GM23338 (cell line): ENCODE results near the gene PYGO2. TPM values are rescaled to one million over a fixed set of nuclear protein-coding genes. Genes with fewer than 3 reads are reported as not detected.

Experiments
- ATAC-seq: fragments of 200-7000 bp; cut with Tn5 transposase; 3 replicates; pipeline ENCODE4 v1.9.1; 2020
- DNase-seq: peaks from one replicate; pipeline ENCODE4 v3.0.0-alpha.2; 2015; ENCODE audit warnings: low spot score
- H2AFZ ChIP-seq: fragments of 200-600 bp; sonication (generic); 2 replicates; pipeline ENCODE4 v1.8.0; 2016; ENCODE audit warnings: antibody characterized with exemption, mild to moderate bottlenecking, moderate library complexity
- H3F3A ChIP-seq: fragments of 200-600 bp; sonication (generic); replicated peaks from 2 replicates; pipeline ENCODE4 v1.8.0; 2017; ENCODE audit warnings: antibody characterized with exemption, mixed run types, low read depth
- H3K27ac ChIP-seq: fragments of 200-600 bp; sonication (generic); 2 replicates; pipeline ENCODE4 v1.6.1; 2016; ENCODE audit warnings: low read depth
- H3K27me3 ChIP-seq: fragments of 200-600 bp; sonication (generic); 2 replicates; pipeline ENCODE4 v1.8.0; 2016; ENCODE audit warnings: mild to moderate bottlenecking, mixed run types, moderate library complexity; ENCODE audit not compliant: insufficient read depth
- H3K36me3 ChIP-seq: fragments of 200-600 bp; sonication (generic); 2 replicates; pipeline ENCODE4 v1.8.0; 2016; ENCODE audit warnings: mild to moderate bottlenecking; ENCODE audit not compliant: insufficient read depth
- H3K4me1 ChIP-seq: fragments of 200-600 bp; sonication (generic); 2 replicates; pipeline ENCODE4 v1.8.0; 2016; ENCODE audit warnings: mild to moderate bottlenecking, moderate library complexity; ENCODE audit not compliant: insufficient read depth
- H3K4me2 ChIP-seq: fragments of 200-600 bp; sonication (generic); 2 replicates; pipeline ENCODE4 v1.7.1; 2017; ENCODE audit warnings: mixed run types
- H3K4me3 ChIP-seq: fragments of 200-600 bp; sonication (generic); 2 replicates; pipeline ENCODE4 v1.6.1; 2016; ENCODE audit warnings: mixed run types
- H3K79me2 ChIP-seq: fragments of 200-600 bp; sonication (generic); replicated peaks from 2 replicates; pipeline ENCODE4 v1.8.0; 2017; ENCODE audit warnings: mild to moderate bottlenecking; ENCODE audit not compliant: insufficient read depth
- H3K9me2 ChIP-seq: fragments of 200-600 bp; sonication (generic); 2 replicates; pipeline ENCODE4 v1.8.0; 2017; ENCODE audit not compliant: insufficient read depth
- H4K20me1 ChIP-seq: fragments of 200-600 bp; sonication (generic); replicated peaks from 2 replicates; pipeline ENCODE4 v1.8.0; 2017; ENCODE audit warnings: mild to moderate bottlenecking; ENCODE audit not compliant: insufficient read depth
- H3K27ac Mint-ChIP-seq: 2 replicates; pipeline ENCODE4 v1.8.0; 2020; ENCODE audit warnings: inconsistent platforms, mild to moderate bottlenecking, moderate library complexity, mixed read lengths
- H3K27me3 Mint-ChIP-seq: 3 replicates; pipeline ENCODE4 v1.8.0; 2022; ENCODE audit warnings: low read depth, mild to moderate bottlenecking, moderate library complexity, mixed read lengths, inconsistent platforms; ENCODE audit not compliant: insufficient read depth, poor library complexity
- H3K36me3 Mint-ChIP-seq: 3 replicates; pipeline ENCODE4 v1.8.0; 2021; ENCODE audit warnings: low read depth, mild to moderate bottlenecking, inconsistent platforms, moderate library complexity, mixed read lengths
- H3K4me1 Mint-ChIP-seq: 3 replicates; pipeline ENCODE4 v1.8.0; 2020; ENCODE audit warnings: mild to moderate bottlenecking, inconsistent platforms, mixed read lengths
- H3K4me3 Mint-ChIP-seq: 3 replicates; pipeline ENCODE4 v1.8.0; 2021; ENCODE audit warnings: moderate library complexity, mild to moderate bottlenecking, inconsistent platforms, mixed read lengths
- H3K9me3 Mint-ChIP-seq: 3 replicates; pipeline ENCODE4 v1.8.0; 2020; ENCODE audit warnings: moderate library complexity, mild to moderate bottlenecking, inconsistent platforms, mixed read lengths
- CREB1 ChIP-seq: fragments of 250-450 bp; sonication (Bioruptor Pico); IDR thresholded peaks from 2 replicates; pipeline ENCODE4 v1.5.0; 2020; ENCODE audit warnings: low read depth, mild to moderate bottlenecking, moderate library complexity
- EZH2 ChIP-seq: fragments of 200-600 bp; sonication (generic); IDR thresholded peaks from one replicate; pipeline ENCODE4 v1.8.0; 2017; ENCODE audit warnings: antibody characterized with exemption, mild to moderate bottlenecking, low read depth; ENCODE audit not compliant: unreplicated experiment
- EZH2phosphoT487 ChIP-seq: fragments of 200-600 bp; sonication (generic); IDR thresholded peaks from one replicate; pipeline ENCODE4 v1.8.1; 2018; ENCODE audit warnings: antibody characterized with exemption; ENCODE audit not compliant: unreplicated experiment
- JUNB ChIP-seq: IDR thresholded peaks from one replicate; pipeline ENCODE4 v1.6.1; 2016; ENCODE audit warnings: antibody characterized with exemption; ENCODE audit not compliant: unreplicated experiment
- NANOG ChIP-seq: IDR thresholded peaks from 2 replicates; pipeline ENCODE4 v1.6.1; 2016; ENCODE audit warnings: antibody characterized with exemption, borderline replicate concordance
- POLR2AphosphoS5 ChIP-seq: IDR thresholded peaks from 2 replicates; pipeline ENCODE4 v1.6.1; 2016; ENCODE audit warnings: antibody characterized with exemption, low read depth
- STAT1 ChIP-seq: IDR thresholded peaks from one replicate; pipeline ENCODE4 v1.6.1; 2016; ENCODE audit warnings: antibody characterized with exemption; ENCODE audit not compliant: unreplicated experiment
- ZNF114 ChIP-seq: fragments of 250-450 bp; sonication (Bioruptor Pico); IDR thresholded peaks from 2 replicates; pipeline ENCODE4 v1.5.0; 2020; ENCODE audit warnings: mild to moderate bottlenecking, moderate library complexity
- ZNF331 ChIP-seq: fragments of 250-450 bp; sonication (Bioruptor Pico); IDR thresholded peaks from 2 replicates; pipeline ENCODE4 v1.5.0; 2020; ENCODE audit warnings: low read depth, mild to moderate bottlenecking, moderate library complexity
- polyA plus RNA-seq: library from polyadenylated mRNA; unstranded; fragments of >200 nt; fragmentation: Nextera tagmentation; extraction: Ambion mirVana; gene quantifications from 2 replicates; pipeline ENCODE4 v1.2.1, GENCODE V29; 2016
- total RNA-seq: library from RNA; depleted of rRNA; stranded (reverse); fragments of >200 nt; shearing (Covaris generic); gene quantifications from 2 replicates; pipeline ENCODE4 v1.2.3, GENCODE V29; 2014
- TF ChIP-seq, protein P1 (sequence below): IDR thresholded peaks from one replicate; pipeline ENCODE4 v1.6.1; 2018; ENCODE audit warnings: antibody characterized with exemption; ENCODE audit not compliant: unreplicated experiment
- TF ChIP-seq, protein P2 (sequence below), 2 experiments: fragments of 200-600 bp in 1 of 2; sonication (generic) in 1 of 2; conservative IDR thresholded peaks; 2 replicates each; pipeline versions ENCODE4 v1.5.1 to v1.6.1; 2016 to 2017; ENCODE audit warnings: antibody characterized with exemption in 2 of 2, low read depth in 2 of 2, mild to moderate bottlenecking in 2 of 2, moderate library complexity in 1 of 2
- TF ChIP-seq, protein P3 (sequence below): IDR thresholded peaks from 2 replicates; pipeline ENCODE4 v1.6.1; 2016; ENCODE audit warnings: antibody characterized with exemption
- TF ChIP-seq, protein P4 (sequence below): fragments of 250-450 bp; sonication (Bioruptor Pico); IDR thresholded peaks from 2 replicates; pipeline ENCODE4 v1.5.0; 2020; ENCODE audit warnings: mild to moderate bottlenecking, moderate library complexity

The PYGO2 gene
- total and polyA plus RNA-seq, 2 experiments from 2014 or later, result 11.0 to 29.0 TPM

DNA sequence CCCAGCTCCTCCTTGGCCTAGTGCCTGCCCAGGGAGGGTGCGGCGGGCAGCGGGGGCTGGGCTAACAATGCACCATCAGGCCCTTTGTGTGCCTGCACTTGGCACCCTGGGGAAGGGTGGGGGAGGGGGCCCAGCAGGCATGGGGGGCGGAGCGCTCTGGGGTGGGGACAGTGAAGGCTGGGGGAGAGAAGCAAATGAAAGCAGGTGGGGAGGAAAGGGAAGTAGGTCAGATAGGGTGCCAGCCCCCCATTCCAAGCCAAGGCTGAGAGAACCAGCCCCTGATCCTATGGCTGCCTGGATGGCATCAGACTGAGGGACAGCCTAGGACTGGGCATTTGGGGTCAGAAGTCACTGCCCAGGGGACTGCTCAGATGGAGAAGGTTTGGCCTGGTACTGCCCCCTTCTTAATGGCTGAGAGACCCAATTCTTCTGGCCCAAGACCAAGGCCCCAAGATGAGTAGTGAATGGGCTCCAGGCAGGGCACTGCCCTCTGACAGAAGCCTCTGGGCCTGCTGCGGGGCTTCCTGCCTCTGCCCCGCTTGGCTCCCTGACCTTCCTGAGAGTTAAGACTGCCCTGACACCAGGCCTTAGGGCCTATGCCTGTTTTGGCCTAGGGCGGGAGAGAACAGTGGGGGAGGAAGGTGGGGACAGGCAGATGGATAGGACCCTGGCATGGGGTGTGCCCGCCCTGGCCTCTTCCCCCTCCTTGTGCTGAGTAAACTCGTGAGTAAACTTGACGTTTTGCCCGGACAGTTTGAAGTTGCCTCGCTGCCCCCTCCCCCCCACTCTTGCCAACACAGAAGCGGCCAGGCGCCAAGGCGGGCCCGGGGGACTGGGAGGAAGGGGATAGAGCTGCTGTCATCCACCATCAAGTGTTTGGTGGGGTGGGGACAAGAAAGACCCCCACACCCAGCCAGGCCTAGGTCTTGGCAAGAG, 43.8 kb upstream of the PYGO2 start:
- H3K36me3 ChIP-seq, result no peaks in the 10 kb centered on the region
- no peak overlapping the region for H2AFZ ChIP-seq
- Mint-ChIP-seq H3K27me3 (peaks cover 23% of the 10 kb centered on the region), H3K4me3 (peak overlapping the region; percentile 92), H3K4me1 (peaks cover 48% of the 10 kb centered on the region), H3K36me3 (peaks cover 4% of the 10 kb centered on the region; the same call in 1 of the 3 replicates), H3K9me3 (no peaks in the 10 kb centered on the region), H3K27ac (peak overlapping the region; percentile 48; the same call in 1 of the 2 replicates)
- no peaks in the 10 kb centered on the region for H3K9me2 ChIP-seq
- peaks cover 35% of the 10 kb centered on the region for H3K4me1 ChIP-seq
- peak overlapping the region; percentile 96 for H3K4me3 ChIP-seq
- DNase-seq, result no peak
- H3K27me3 ChIP-seq, result no peaks in the 10 kb centered on the region
- H3K27ac ChIP-seq, result no peak overlapping the region
- TF ChIP-seq, protein P1, sequence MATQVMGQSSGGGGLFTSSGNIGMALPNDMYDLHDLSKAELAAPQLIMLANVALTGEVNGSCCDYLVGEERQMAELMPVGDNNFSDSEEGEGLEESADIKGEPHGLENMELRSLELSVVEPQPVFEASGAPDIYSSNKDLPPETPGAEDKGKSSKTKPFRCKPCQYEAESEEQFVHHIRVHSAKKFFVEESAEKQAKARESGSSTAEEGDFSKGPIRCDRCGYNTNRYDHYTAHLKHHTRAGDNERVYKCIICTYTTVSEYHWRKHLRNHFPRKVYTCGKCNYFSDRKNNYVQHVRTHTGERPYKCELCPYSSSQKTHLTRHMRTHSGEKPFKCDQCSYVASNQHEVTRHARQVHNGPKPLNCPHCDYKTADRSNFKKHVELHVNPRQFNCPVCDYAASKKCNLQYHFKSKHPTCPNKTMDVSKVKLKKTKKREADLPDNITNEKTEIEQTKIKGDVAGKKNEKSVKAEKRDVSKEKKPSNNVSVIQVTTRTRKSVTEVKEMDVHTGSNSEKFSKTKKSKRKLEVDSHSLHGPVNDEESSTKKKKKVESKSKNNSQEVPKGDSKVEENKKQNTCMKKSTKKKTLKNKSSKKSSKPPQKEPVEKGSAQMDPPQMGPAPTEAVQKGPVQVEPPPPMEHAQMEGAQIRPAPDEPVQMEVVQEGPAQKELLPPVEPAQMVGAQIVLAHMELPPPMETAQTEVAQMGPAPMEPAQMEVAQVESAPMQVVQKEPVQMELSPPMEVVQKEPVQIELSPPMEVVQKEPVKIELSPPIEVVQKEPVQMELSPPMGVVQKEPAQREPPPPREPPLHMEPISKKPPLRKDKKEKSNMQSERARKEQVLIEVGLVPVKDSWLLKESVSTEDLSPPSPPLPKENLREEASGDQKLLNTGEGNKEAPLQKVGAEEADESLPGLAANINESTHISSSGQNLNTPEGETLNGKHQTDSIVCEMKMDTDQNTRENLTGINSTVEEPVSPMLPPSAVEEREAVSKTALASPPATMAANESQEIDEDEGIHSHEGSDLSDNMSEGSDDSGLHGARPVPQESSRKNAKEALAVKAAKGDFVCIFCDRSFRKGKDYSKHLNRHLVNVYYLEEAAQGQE, result no peak
- TF ChIP-seq ZNF331 (CRISPR knock-in tag) (no peak), ZNF114 (no peak), POLR2AphosphoS5 (no peak), NANOG (no peak), EZH2 (no peak), STAT1 (no peak), EZH2phosphoT487 (no peak), JUNB (no peak), CREB1 (CRISPR knock-in tag) (no peak)
- TF ChIP-seq, protein P2, sequence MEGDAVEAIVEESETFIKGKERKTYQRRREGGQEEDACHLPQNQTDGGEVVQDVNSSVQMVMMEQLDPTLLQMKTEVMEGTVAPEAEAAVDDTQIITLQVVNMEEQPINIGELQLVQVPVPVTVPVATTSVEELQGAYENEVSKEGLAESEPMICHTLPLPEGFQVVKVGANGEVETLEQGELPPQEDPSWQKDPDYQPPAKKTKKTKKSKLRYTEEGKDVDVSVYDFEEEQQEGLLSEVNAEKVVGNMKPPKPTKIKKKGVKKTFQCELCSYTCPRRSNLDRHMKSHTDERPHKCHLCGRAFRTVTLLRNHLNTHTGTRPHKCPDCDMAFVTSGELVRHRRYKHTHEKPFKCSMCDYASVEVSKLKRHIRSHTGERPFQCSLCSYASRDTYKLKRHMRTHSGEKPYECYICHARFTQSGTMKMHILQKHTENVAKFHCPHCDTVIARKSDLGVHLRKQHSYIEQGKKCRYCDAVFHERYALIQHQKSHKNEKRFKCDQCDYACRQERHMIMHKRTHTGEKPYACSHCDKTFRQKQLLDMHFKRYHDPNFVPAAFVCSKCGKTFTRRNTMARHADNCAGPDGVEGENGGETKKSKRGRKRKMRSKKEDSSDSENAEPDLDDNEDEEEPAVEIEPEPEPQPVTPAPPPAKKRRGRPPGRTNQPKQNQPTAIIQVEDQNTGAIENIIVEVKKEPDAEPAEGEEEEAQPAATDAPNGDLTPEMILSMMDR (conservative IDR thresholded peaks at IDR 0.05; ENCODE audit: low read depth in 2 of 2), result no peak
- TF ChIP-seq, protein P3, sequence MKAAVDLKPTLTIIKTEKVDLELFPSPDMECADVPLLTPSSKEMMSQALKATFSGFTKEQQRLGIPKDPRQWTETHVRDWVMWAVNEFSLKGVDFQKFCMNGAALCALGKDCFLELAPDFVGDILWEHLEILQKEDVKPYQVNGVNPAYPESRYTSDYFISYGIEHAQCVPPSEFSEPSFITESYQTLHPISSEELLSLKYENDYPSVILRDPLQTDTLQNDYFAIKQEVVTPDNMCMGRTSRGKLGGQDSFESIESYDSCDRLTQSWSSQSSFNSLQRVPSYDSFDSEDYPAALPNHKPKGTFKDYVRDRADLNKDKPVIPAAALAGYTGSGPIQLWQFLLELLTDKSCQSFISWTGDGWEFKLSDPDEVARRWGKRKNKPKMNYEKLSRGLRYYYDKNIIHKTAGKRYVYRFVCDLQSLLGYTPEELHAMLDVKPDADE, result no peak
- TF ChIP-seq, protein P4, sequence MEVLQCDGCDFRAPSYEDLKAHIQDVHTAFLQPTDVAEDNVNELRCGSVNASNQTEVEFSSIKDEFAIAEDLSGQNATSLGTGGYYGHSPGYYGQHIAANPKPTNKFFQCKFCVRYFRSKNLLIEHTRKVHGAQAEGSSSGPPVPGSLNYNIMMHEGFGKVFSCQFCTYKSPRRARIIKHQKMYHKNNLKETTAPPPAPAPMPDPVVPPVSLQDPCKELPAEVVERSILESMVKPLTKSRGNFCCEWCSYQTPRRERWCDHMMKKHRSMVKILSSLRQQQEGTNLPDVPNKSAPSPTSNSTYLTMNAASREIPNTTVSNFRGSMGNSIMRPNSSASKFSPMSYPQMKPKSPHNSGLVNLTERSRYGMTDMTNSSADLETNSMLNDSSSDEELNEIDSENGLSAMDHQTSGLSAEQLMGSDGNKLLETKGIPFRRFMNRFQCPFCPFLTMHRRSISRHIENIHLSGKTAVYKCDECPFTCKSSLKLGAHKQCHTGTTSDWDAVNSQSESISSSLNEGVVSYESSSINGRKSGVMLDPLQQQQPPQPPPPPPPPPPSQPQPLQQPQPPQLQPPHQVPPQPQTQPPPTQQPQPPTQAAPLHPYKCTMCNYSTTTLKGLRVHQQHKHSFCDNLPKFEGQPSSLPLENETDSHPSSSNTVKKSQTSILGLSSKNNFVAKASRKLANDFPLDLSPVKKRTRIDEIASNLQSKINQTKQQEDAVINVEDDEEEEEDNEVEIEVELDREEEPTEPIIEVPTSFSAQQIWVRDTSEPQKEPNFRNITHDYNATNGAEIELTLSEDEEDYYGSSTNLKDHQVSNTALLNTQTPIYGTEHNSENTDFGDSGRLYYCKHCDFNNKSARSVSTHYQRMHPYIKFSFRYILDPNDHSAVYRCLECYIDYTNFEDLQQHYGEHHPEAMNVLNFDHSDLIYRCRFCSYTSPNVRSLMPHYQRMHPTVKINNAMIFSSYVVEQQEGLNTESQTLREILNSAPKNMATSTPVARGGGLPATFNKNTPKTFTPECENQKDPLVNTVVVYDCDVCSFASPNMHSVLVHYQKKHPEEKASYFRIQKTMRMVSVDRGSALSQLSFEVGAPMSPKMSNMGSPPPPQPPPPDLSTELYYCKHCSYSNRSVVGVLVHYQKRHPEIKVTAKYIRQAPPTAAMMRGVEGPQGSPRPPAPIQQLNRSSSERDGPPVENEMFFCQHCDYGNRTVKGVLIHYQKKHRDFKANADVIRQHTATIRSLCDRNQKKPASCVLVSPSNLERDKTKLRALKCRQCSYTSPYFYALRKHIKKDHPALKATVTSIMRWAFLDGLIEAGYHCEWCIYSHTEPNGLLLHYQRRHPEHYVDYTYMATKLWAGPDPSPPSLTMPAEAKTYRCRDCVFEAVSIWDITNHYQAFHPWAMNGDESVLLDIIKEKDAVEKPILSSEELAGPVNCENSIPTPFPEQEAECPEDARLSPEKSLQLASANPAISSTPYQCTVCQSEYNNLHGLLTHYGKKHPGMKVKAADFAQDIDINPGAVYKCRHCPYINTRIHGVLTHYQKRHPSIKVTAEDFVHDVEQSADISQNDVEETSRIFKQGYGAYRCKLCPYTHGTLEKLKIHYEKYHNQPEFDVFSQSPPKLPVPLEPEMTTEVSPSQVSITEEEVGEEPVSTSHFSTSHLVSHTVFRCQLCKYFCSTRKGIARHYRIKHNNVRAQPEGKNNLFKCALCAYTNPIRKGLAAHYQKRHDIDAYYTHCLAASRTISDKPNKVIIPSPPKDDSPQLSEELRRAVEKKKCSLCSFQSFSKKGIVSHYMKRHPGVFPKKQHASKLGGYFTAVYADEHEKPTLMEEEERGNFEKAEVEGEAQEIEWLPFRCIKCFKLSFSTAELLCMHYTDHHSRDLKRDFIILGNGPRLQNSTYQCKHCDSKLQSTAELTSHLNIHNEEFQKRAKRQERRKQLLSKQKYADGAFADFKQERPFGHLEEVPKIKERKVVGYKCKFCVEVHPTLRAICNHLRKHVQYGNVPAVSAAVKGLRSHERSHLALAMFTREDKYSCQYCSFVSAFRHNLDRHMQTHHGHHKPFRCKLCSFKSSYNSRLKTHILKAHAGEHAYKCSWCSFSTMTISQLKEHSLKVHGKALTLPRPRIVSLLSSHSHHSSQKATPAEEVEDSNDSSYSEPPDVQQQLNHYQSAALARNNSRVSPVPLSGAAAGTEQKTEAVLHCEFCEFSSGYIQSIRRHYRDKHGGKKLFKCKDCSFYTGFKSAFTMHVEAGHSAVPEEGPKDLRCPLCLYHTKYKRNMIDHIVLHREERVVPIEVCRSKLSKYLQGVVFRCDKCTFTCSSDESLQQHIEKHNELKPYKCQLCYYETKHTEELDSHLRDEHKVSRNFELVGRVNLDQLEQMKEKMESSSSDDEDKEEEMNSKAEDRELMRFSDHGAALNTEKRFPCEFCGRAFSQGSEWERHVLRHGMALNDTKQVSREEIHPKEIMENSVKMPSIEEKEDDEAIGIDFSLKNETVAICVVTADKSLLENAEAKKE (CRISPR knock-in tag), result no peak
- peaks cover 4% of the 10 kb centered on the region; the same call in 1 of the 2 replicates for H4K20me1 ChIP-seq
- peaks cover 8% of the 10 kb centered on the region; the same call in 1 of the 2 replicates for H3F3A ChIP-seq
- peak overlapping the region; percentile 96 for H3K4me2 ChIP-seq
- ATAC-seq, result no peak
- H3K79me2 ChIP-seq, result peaks cover 42% of the 10 kb centered on the region
